ENCODE measurements around the gene NCR3LG1. TPM values are rescaled to one million over a fixed set of nuclear protein-coding genes. Genes with fewer than 3 reads are reported as not detected.
A peak's percentile ranks its signal among the peaks of the same experiment; 100 is the strongest.

Gene NCR3LG1
- polyA plus RNA-seq (2013, experiment 1 of 2; ENCODE audit: insufficient read length) = 0.59 TPM
- polyA plus RNA-seq (2013, experiment 2 of 2; ENCODE audit: insufficient read length) = 0.83 TPM

GRCh38 chr11:17351510-17352176 is at the start of gene NCR3LG1:
NCR3LG1 (plus strand) TSS chr11:17351800; CDS start chr11:17351970, 170 bp downstream.
- peak; percentile 41 for DNase-seq

GRCh38 chr11:17313349-17314231 is 38.0 kb upstream of the NCR3LG1 start:
- DNase-seq = no peak

- DNase-seq = peak; percentile 77
These were observed 37.4 kb upstream of the NCR3LG1 start for GRCh38 chr11:17314232-17314547.

GRCh38 chr11:17314904-17315426 is 36.6 kb upstream of the NCR3LG1 start:
- DNase-seq = no peak

GRCh38 chr11:17328871-17329494 is 22.6 kb upstream of the NCR3LG1 start:
- no peak for DNase-seq

- no peak for DNase-seq
These were observed 19.9 kb upstream of the NCR3LG1 start for GRCh38 chr11:17331669-17332068.

GRCh38 chr11:17333799-17334586 is 17.6 kb upstream of the NCR3LG1 start:
- DNase-seq = no peak

GRCh38 chr11:17343257-17343656 is 8.3 kb upstream of the NCR3LG1 start:
- DNase-seq = peak; percentile 20

GRCh38 chr11:17343907-17344306 is 7.7 kb upstream of the NCR3LG1 start:
- peak; percentile 85 for DNase-seq

- DNase-seq = no peak
These were observed 3.9 kb upstream of the NCR3LG1 start for GRCh38 chr11:17347676-17348075.

GRCh38 chr11:17350455-17351171 is 987 bp upstream of the NCR3LG1 start:
- no peak for DNase-seq

GRCh38 chr11:17351172-17351509 is 459 bp upstream of the NCR3LG1 start:
- no peak for DNase-seq

GRCh38 chr11:17352950-17353820 is 1.6 kb downstream of the NCR3LG1 start:
- DNase-seq = peak; percentile 78

- no peak for DNase-seq
These were observed 2.4 kb downstream of the NCR3LG1 start for GRCh38 chr11:17353821-17354600.

- DNase-seq = peak; percentile 76
These were observed 3.0 kb downstream of the NCR3LG1 start for GRCh38 chr11:17354601-17354991.

GRCh38 chr11:17366495-17366894 is 14.9 kb downstream of the NCR3LG1 start:
- no peak for DNase-seq

- no peak for DNase-seq
These were observed 17.0 kb downstream of the NCR3LG1 start for GRCh38 chr11:17368551-17368950.

- no peak for DNase-seq
These were observed 17.5 kb downstream of the NCR3LG1 start for GRCh38 chr11:17369094-17369493.

- DNase-seq = no peak
These were observed 18.2 kb downstream of the NCR3LG1 start for GRCh38 chr11:17369684-17370243.

Measured in fibroblast of skin of back (primary cell).